GM19351 (cell line): Measurements from ENCODE around the gene ADGRF3.
"Not testable (repeated sequence)": the region's sequence is repeated elsewhere in the genome, so short reads cannot be mapped to it uniquely, and the experiment has no call there.

Source experiments
- ATAC-seq: cut with Tn5 transposase; IDR thresholded peaks from one replicate; pipeline ENCODE4 v1.9.1; 2021; ENCODE audit warnings: mild to moderate bottlenecking, moderate library complexity; ENCODE audit not compliant: unreplicated experiment

The ADGRF3 gene

GRCh38 chr2:26318950-26319349, 27.6 kb downstream of the ADGRF3 start:
- ATAC-seq, result no peak

- no peak for ATAC-seq
Measured at GRCh38 chr2:26317377-26318105, 29.0 kb downstream of the ADGRF3 start.

GRCh38 chr2:26316845-26317244, 29.7 kb downstream of the ADGRF3 start:
- ATAC-seq, result no peak

- no peak for ATAC-seq
Measured at GRCh38 chr2:26316041-26316440, 30.5 kb downstream of the ADGRF3 start.

GRCh38 chr2:26314243-26314642, 32.3 kb downstream of the ADGRF3 start:
- ATAC-seq, result no peak

GRCh38 chr2:26313446-26313845, 33.1 kb downstream of the ADGRF3 start:
- ATAC-seq, result no peak

- ATAC-seq, result no peak
Measured at GRCh38 chr2:26312471-26312870, 34.1 kb downstream of the ADGRF3 start.

GRCh38 chr2:26309921-26310320, 36.7 kb downstream of the ADGRF3 start:
- ATAC-seq, result no peak

- no peak for ATAC-seq
Measured at GRCh38 chr2:26305540-26305939, 41.0 kb downstream of the ADGRF3 start.

- not testable (repeated sequence) for ATAC-seq
Measured at GRCh38 chr2:26305094-26305493, 41.5 kb downstream of the ADGRF3 start.

GRCh38 chr2:26302846-26303245, 43.7 kb downstream of the ADGRF3 start:
- ATAC-seq, result no peak

GRCh38 chr2:26300234-26300925, 46.2 kb downstream of the ADGRF3 start:
- no peak for ATAC-seq

- no peak for ATAC-seq
Measured at GRCh38 chr2:26299471-26300101, 47.0 kb downstream of the ADGRF3 start.

GRCh38 chr2:26298638-26299393, 47.8 kb downstream of the ADGRF3 start:
- ATAC-seq, result no peak

GRCh38 chr2:26298286-26298637, 48.3 kb downstream of the ADGRF3 start:
- ATAC-seq, result no peak

- ATAC-seq, result no peak
Measured at GRCh38 chr2:26297061-26297460, 49.5 kb downstream of the ADGRF3 start.

GRCh38 chr2:26295511-26295910, 51.1 kb downstream of the ADGRF3 start:
- ATAC-seq, result no peak

- ATAC-seq, result no peak
Measured at GRCh38 chr2:26292646-26293045, 53.9 kb downstream of the ADGRF3 start.

GRCh38 chr2:26290001-26290400, 56.6 kb downstream of the ADGRF3 start:
- ATAC-seq, result no peak

- no peak for ATAC-seq
Measured at GRCh38 chr2:26285931-26286330, 60.7 kb downstream of the ADGRF3 start.

GRCh38 chr2:26284132-26284531, 62.5 kb downstream of the ADGRF3 start:
- no peak for ATAC-seq
